Globus pallidus (tissue), 1 donor: ENCODE results near the gene KRTAP5-9.
"Not testable (repeated sequence)": the region's sequence is repeated elsewhere in the genome, so short reads cannot be mapped to it uniquely, and the experiment has no call there.

Experiments used
- DNase-seq: peaks from one replicate; pipeline ENCODE4 v3.0.0-alpha.2; 2015; ENCODE audit warnings: low spot score

Gene KRTAP5-9

DNA sequence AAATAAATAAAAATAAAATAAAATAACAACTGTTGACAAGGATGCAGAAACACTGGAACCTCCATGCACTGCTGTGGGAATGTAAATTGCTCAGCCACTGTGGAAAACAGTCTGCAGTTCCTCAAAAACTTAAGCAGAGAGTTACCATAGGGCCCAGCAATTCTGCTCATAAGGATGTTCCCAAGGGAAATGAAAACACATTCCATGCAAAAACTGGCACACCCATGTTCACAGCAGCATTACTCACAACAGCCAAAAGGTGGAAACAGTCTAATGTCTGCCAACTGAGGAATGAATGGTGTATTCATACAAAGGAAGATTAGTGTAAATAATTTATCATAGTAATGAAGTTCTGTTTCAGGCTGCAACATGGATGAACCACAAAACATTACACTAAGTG, 13.9 kb downstream of the KRTAP5-9 start:
- DNase-seq, result no peak

GRCh38 chr11:71563406-71563805, 15.2 kb downstream of the KRTAP5-9 start:
- DNase-seq, result peak; percentile 15

GRCh38 chr11:71564430-71564829, 16.2 kb downstream of the KRTAP5-9 start:
- no peak for DNase-seq

GRCh38 chr11:71565263-71565662, 17.0 kb downstream of the KRTAP5-9 start, which contains the start of gene KRTAP5-10:
TSS of gene KRTAP5-10 (plus strand) at chr11:71565563. CDS start at chr11:71565588, 25 bp downstream.
- DNase-seq, result no peak

GRCh38 chr11:71566081-71566620, 17.9 kb downstream of the KRTAP5-9 start:
- DNase-seq, result no peak

GRCh38 chr11:71566626-71567599, 18.7 kb downstream of the KRTAP5-9 start:
- not testable (repeated sequence) for DNase-seq

DNA sequence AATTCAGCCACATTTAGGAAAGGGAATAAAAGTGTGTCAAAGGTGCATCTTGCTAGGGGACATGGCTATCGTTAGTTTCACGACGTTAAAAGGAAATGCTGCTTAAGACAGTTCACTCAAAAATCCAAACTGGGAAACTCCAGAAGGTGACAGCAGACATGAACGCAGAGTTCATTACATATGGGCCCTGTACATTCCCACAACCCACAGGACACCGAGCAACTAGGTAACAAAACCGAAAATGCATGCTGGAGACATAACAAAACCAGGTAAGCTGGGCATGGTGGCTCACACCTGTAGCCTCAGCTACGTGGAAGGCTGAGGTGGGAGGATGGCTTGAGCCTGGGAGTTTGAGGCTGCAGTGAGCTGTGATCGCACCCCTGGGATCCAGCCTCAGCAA, 19.4 kb downstream of the KRTAP5-9 start:
- DNase-seq, result not testable (repeated sequence)

DNA sequence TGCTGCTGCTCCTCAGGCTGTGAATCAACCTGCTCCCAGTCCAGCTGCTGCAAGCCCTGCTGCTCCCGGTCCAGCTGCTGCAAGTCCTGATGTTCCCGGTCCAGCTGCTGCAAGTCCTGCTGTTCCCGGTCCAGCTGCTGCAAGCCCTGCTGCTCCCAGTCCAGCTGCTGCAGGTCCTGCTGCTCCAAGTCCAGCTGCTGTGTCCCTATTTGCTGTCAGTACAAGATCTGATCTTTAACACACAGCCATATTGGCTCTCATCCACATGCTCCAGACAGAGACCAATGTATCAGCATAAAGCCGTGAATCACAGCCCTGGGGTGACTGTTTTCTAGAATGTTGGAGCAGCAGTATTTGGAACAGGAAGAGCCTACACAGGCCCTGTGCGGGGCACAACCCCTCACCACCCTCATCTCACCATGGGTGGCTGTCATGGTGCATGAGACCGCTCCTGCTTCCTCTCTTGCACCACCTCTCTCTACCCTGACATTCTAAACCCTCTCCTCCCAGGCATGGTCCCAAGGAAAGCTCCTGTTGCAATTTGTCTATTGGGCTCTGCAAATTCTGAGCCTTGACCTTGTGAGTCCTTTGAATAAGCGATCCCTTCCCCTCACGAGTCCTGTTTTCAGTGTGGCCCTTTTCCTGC, 20.6 kb downstream of the KRTAP5-9 start:
- no peak for DNase-seq

DNA sequence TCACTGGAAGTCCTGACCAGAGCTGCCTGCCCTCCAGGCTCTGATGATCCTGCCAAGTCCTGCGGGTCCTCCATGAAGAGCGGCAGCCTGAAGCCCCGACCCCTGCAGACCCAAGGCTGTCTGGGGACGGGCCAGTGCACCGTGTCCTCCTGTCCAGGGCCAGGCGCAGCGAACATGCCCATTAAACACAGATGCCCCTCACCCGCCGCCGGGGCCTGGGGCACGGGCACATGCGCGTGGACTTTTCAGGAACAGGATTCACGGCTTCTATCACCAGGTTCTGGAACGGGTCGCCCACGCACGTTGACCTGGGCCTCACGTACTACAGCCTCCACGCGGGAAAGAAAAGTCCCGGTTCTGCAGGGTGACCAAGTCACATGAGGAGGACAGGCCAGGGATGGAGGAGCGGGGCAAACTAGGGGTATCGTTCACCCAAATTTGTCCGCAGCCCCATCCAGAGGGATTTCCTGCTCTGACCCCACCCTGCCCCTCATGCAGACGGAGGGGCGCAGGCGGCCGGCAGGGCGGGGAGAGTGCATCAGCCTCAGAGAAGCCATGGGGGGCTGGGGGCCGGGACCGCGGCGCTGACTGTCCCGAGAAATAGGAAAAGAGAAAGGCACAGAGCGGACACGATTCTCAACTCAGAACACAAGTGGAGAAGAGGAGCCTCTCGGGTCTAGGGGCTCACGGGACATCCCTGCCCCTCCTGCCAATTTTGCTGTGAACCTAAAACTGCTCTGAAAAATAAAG, 23.1 kb downstream of the KRTAP5-9 start:
- DNase-seq, result not testable (repeated sequence)

DNA sequence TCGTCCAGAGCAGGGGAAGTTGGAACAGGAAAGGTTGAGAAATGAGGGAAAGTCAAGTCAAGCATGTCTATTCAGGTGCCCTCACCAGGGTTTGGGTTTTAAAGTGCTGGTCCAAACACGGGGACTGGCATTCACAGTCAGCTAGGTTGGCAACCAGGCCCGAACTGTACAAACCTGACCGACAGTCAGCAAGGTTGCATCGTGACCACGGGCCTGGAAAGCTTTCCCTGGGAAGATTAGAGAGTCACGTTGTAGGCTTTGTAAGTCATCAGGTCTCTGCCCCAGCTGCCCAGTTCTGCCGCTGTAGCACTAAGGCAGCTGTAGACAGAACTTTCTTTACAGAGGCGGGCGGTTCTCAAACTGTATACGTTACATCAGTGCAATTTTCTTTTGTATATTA, 24.6 kb downstream of the KRTAP5-9 start:
- DNase-seq, result no peak

- DNase-seq, result no peak
Observed at GRCh38 chr11:71574418-71574817, 26.2 kb downstream of the KRTAP5-9 start.

- DNase-seq, result no peak
Observed at GRCh38 chr11:71575723-71576424, 27.7 kb downstream of the KRTAP5-9 start.

GRCh38 chr11:71576688-71577465, 28.7 kb downstream of the KRTAP5-9 start:
- DNase-seq, result not testable (repeated sequence)

GRCh38 chr11:71577469-71578004, 29.3 kb downstream of the KRTAP5-9 start:
- DNase-seq, result no peak

DNA sequence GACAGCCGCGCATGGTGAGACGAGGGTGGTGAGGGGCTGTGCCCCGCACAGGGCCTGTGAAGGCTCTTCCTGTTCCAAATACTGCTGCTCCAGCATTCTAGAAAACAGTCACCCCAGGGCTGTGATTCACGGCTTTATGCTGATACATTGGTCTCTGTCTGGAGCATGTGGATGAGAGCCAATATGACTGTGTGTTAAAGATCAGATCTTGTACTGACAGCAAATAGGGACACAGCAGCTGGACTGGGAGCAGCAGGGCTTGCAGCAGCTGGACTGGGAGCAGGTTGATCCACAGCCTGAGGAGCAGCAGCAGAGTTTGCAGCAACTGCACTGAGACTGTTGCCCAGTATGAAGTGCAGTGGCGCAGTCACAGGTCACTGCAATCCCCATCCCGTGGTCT, 31.3 kb downstream of the KRTAP5-9 start:
- not testable (repeated sequence) for DNase-seq

DNA sequence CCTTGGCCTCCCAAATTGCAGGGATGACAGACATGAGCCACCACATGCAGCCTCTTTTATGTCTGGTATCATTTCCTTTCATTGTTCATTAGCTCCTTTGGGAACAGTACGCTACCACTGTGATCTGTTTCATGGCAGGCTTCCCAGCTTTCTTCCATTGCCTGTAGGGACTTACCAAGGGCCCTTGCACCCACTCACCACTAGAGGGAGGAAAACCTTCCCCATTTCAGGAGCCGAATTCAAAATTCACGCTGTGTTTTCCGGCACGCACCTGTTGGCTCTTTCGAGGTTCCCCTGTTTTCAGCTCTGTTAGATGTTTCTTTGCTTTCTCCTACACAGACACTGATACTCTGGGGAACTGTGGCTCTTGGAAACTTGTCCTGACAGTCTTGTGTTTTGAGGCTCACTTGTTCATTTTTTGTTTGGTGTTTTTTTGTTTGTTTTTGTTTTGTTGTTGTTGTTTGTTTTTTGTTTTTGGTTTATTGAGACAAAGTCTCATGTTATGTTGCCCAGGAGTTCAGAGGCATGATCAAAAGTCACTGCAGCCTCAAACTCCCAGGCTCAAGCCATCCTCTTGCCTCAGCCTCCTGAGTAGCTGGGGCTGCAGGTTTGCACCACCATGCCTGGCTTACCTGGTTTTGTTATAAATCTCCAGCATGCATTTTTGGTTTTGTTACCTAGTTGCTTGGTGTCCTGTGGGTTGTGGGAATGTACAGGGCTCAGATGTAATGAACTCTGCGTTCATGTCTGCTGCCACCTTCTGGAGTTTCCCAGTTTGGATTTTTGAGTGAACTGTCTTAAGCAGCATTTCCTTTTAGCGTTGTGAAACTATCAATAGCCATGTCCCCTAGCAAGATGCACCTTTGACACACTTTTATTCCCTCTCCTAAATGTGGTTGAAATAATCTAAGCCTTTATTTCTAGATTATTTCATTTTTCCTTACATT, 32.1 kb downstream of the KRTAP5-9 start:
- DNase-seq, result peak; percentile 70

GRCh38 chr11:71581826-71582225, 33.6 kb downstream of the KRTAP5-9 start:
- no peak for DNase-seq

DNA sequence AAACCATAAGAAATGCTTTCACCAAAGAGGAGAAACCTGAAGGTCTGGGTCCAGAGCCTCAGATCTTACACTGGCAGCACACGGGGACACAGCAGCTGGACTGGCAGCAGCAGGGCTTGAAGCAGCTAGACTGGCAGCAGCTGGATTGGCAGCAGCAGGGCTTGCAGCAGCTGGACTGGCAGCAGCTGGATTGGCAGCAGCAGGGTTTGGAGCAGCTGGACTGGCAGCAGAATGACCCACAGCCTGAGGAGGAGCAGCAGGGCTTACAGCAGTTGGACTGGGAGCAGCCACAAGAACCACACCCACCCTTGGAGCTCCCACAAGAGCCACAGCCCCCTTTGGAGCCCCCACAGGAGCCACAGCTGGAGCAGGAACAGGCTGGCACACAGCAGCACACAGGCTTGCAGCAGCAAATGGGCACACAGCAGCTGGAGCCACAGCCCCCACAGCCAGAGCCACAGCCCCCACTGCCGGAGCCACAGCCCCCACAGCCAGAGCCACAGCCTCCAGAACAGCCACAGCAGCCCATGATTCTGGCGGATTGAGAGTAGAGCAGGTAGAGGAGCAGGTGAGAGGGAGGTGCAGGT, 34.2 kb downstream of the KRTAP5-9 start, which contains the start of gene KRTAP5-11:
Gene KRTAP5-11 (minus strand): TSS at position 567 of the 587 bp plus-strand sequence. CDS start 38 bp downstream, at position 529.
- DNase-seq, result no peak
